Left lung (tissue), 10 donors: ENCODE data around the gene AHSA1. TPM values are rescaled to one million over a fixed set of nuclear protein-coding genes. Genes with fewer than 3 reads are reported as not detected.

ENCODE experiments used
- ATAC-seq: fragments of 200-7000 bp; cut with Tn5 transposase; one replicate; pipeline ENCODE4 v1.9.1; 2020; ENCODE audit warnings: moderate library complexity
- DNase-seq, 4 donors: peaks; one replicate each; pipeline ENCODE4 v3.0.0-alpha.2; 2013 to 2020
- H3K27ac ChIP-seq, 2 donors: fragments of 200-600 bp; sonication (generic) in 1 of 2; one replicate each; pipeline versions ENCODE4 v1.5.0 to v1.8.0; 2020 to 2021
- H3K27me3 ChIP-seq, 2 donors: fragments of 200-600 bp; sonication (generic) in 1 of 2; one replicate each; pipeline versions ENCODE4 v1.5.0 to v1.8.0; 2020 to 2021
- H3K36me3 ChIP-seq, 2 donors: fragments of 200-600 bp; sonication (generic) in 1 of 2; one replicate each; pipeline versions ENCODE4 v1.5.0 to v1.8.0; 2020 to 2021
- H3K4me1 ChIP-seq, 2 donors: fragments of 200-600 bp; one replicate each; pipeline ENCODE4 v1.8.0; 2021
- H3K4me3 ChIP-seq, 2 donors: fragments of 200-600 bp; sonication (generic) in 1 of 2; one replicate each; pipeline versions ENCODE4 v1.5.0 to v1.8.0; 2020 to 2021; ENCODE audit warnings: mild to moderate bottlenecking in 1 of 2
- H3K9me3 ChIP-seq, 2 donors: fragments of 200-600 bp; sonication (generic) in 1 of 2; one replicate each; pipeline versions ENCODE4 v1.5.0 to v1.8.0; 2020 to 2021
- CTCF ChIP-seq, 2 donors: fragments of 200-600 bp; sonication (generic) in 1 of 2; IDR thresholded peaks; one replicate each; pipeline versions ENCODE4 v1.5.0 to v1.8.0; 2021; ENCODE audit warnings: antibody characterized with exemption in 2 of 2
- intact Hi-C, 2 donors: fragments of 100-400 bp; cut with DNase I; formaldehyde crosslinking; loops; one replicate each; pipeline versions ENCODE4 v1.11.2 to v1.14.2; 2022
- polyA plus RNA-seq, 6 donors: library from polyadenylated mRNA; unstranded; fragments of 120-200 nt; gene quantifications; one replicate each; pipeline ENCODE4 v1.2.1, GENCODE V29; 2013; ENCODE audit not compliant: insufficient read length in 6 of 6
- total RNA-seq, 2 donors: library from RNA; stranded (reverse); fragmentation: NEBNext Ultra II Directional; extraction: Animal tissue kit (Norgen Biotek cat#: 25700); gene quantifications; one replicate each; pipeline ENCODE4 v1.2.1, GENCODE V29; 2021
- donor health status: DM: no; HTN: yes; CAD: no.
- donor health status: DM: no; HTN: no; CAD: no.

The AHSA1 gene
- total and polyA plus RNA-seq, 8 donors, result 111 to 203 (median 176) TPM

GRCh38 chr14:77489041-77489440 lies 31.1 kb downstream of the AHSA1 start:
- no peaks in the 10 kb centered on the region for H3K36me3 ChIP-seq
- no peaks in the 10 kb centered on the region for H3K9me3 ChIP-seq
- no peak overlapping the region for H3K4me3 ChIP-seq
- H3K27ac ChIP-seq, result no peak overlapping the region
- TF ChIP-seq CTCF (IDR thresholded peaks at IDR 0.05), result no peak
- no peaks in the 10 kb centered on the region for H3K4me1 ChIP-seq
- no peaks in the 10 kb centered on the region for H3K27me3 ChIP-seq
- intact Hi-C loops, result no loop called here
- ATAC-seq, result no peak
- DNase-seq, result no peak

DNA sequence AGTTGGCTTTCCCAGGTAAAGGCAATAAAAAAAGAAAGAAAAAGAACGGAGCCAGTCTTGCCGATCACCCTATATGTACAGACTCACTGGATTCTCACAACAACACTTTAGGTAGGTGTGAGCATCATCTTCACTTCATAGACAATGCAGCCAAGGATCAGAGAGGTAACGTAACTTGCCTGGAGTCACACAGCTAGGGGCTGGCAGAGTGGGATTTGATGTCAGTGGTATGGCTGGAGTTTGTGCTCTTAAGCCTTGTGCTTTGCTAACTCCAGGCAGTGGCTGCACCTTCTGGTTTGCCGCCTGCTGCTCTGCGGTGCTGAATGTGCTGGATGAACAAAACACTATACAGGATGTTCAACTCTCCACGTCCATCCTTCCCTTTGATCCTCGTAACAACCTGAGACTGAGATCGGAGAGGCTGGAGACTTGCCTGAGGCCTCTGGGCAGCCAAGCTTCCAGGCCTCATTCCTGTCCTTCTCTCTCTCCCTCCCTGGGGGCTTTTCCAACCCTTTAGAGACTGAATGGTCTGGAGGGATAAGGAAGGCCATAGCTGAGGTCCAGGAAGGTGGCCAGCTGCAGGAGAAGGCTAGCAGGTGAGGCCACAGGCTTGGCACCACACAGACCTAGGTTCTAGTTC lies 32.6 kb downstream of the AHSA1 start:
- no peak for TF ChIP-seq CTCF (IDR thresholded peaks at IDR 0.05)
- no peaks in the 10 kb centered on the region for H3K27me3 ChIP-seq
- H3K4me1 ChIP-seq, result no peaks in the 10 kb centered on the region
- no peak for ATAC-seq
- no peak overlapping the region for H3K27ac ChIP-seq
- intact Hi-C loops, result no loop called here
- H3K9me3 ChIP-seq, result no peaks in the 10 kb centered on the region
- H3K4me3 ChIP-seq, result no peak overlapping the region
- no peak for DNase-seq
- no peaks in the 10 kb centered on the region for H3K36me3 ChIP-seq

- Histone ChIP-seq H3K9me3 (no peaks in the 10 kb centered on the region), H3K36me3 (no peaks in the 10 kb centered on the region), H3K4me1 (no peaks in the 10 kb centered on the region), H3K27me3 (peaks cover 0 to under 1% of the 10 kb centered on the region in 2 donors), H3K4me3 (no peak overlapping the region), H3K27ac (no peak overlapping the region)
- DNase-seq, result no peak
- no peak for ATAC-seq
- intact Hi-C loops, result no loop called here
- no peak for TF ChIP-seq CTCF (IDR thresholded peaks at IDR 0.05)
Measured at GRCh38 chr14:77491056-77491455, 33.2 kb downstream of the AHSA1 start.

GRCh38 chr14:77495334-77495733 lies 37.4 kb downstream of the AHSA1 start:
- no peaks in the 10 kb centered on the region for H3K9me3 ChIP-seq
- no peak overlapping the region for H3K4me3 ChIP-seq
- no peak overlapping the region for H3K27ac ChIP-seq
- peaks cover 8 to 17% of the 10 kb centered on the region in 2 donors for H3K4me1 ChIP-seq
- no peak for DNase-seq
- H3K27me3 ChIP-seq, result peaks cover 18 to 43% of the 10 kb centered on the region in 2 donors
- H3K36me3 ChIP-seq, result no peaks in the 10 kb centered on the region
- no peak for TF ChIP-seq CTCF (IDR thresholded peaks at IDR 0.05)
- ATAC-seq, result no peak
- intact Hi-C loops, result no loop called here

DNA sequence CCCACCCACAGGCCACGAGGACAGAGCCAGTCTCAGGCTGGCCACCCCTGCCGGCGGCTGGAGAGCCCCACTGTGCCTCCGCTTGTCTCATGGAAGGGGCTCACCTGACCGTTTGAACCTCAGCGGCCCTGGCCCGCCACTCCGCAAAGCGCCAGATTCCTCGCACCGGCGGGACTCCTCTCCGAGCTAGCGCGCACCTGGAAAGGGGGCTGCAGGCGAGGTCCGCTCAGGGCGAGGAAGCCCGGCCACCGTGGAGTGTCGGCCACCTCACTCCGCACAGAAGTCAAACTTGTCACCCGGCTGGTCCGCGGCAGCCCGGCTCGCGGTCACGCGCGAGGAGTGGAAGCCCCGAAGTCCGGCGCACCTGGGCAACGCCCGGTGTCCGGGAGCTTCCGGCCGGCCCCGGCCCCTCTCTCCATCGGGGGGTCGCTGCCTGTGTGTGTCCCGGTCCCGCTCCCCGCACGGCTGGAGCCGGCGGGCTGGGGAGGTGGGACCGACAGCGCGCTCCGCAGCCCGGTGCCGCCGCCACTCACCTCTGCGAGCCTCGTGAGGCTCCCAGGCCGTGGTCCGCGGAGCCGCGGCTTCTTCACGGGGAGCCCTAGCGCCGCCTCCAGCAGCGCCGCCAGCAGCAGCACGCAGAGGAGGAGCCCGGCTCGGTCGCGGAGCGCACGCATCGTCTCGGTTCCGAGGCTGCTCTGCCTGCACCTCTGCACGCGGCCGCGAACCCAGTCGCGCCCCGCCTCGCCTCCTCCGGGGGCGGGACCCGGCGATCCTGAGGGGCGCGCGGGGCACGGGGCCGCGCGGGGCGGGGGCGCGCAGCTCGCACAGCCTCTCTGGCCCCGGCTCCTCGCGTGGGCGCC lies 40.5 kb downstream of the AHSA1 start, which contains the start of gene ISM2:
Gene ISM2, minus strand, starts transcription at position 697 of the 860 bp plus-strand sequence. Its CDS starts 23 bp downstream, at position 674.
- peak; percentile 89 for ATAC-seq
- peak in 3 of 4 donors; percentile 11 to 81 (median 31) for DNase-seq
- H3K4me1 ChIP-seq, result peaks cover 8 to 17% of the 10 kb centered on the region in 2 donors

More for the DNA sequence above, 40.5 kb downstream of the AHSA1 start, which contains the start of gene ISM2:
- H3K9me3 ChIP-seq, result peaks cover 0 to 3% of the 10 kb centered on the region in 2 donors
- intact Hi-C loops, result no loop called here
- H3K36me3 ChIP-seq, result no peaks in the 10 kb centered on the region
- H3K4me3 ChIP-seq, result peak within 1 kb of the TSS; percentile 25 to 42
- peaks cover 18 to 51% of the 10 kb centered on the region in 2 donors for H3K27me3 ChIP-seq
- H3K27ac ChIP-seq, result no peak within 1 kb of the TSS
- no peak for TF ChIP-seq CTCF (IDR thresholded peaks at IDR 0.05)
